ENCODE results near the gene PIP4K2A.
"Not testable (repeated sequence)": the region's sequence is repeated elsewhere in the genome, so short reads cannot be mapped to it uniquely, and the experiment has no call there.

Gene PIP4K2A

GRCh38 chr10:22539579-22540298, 174.6 kb downstream of the PIP4K2A start:
- Histone ChIP-seq H3K36me3 (ENCODE audit: insufficient read depth, low read length) (peaks cover 21% of the 10 kb centered on the region), H3K4me1 (ENCODE audit: insufficient read depth, low read length) (no peaks in the 10 kb centered on the region), H3K9me3 (ENCODE audit: low read length) (no peaks in the 10 kb centered on the region), H3K27ac (ENCODE audit: low read depth, low read length) (no peak overlapping the region), H3K27me3 (ENCODE audit: control insufficient read depth in 1 of 2, insufficient read depth in 2 of 2, low read length in 2 of 2) (no peaks in the 10 kb centered on the region), H3K4me3 (ENCODE audit: low read depth in 1 of 2, low read length in 2 of 2) (no peak overlapping the region), H3K9ac (ENCODE audit: low read length) (no peak overlapping the region)

- peaks cover 21% of the 10 kb centered on the region for H3K36me3 ChIP-seq (ENCODE audit: insufficient read depth, low read length)
- no peaks in the 10 kb centered on the region for H3K9me3 ChIP-seq (ENCODE audit: low read length)
- no peak overlapping the region for H3K4me3 ChIP-seq (ENCODE audit: low read depth in 1 of 2, low read length in 2 of 2)
- H3K4me1 ChIP-seq (ENCODE audit: insufficient read depth, low read length): no peaks in the 10 kb centered on the region
- H3K27me3 ChIP-seq (ENCODE audit: control insufficient read depth in 1 of 2, insufficient read depth in 2 of 2, low read length in 2 of 2): no peaks in the 10 kb centered on the region
- no peak overlapping the region for H3K27ac ChIP-seq (ENCODE audit: low read depth, low read length)
- no peak overlapping the region for H3K9ac ChIP-seq (ENCODE audit: low read length)
Observed at GRCh38 chr10:22537810-22538209, 176.6 kb downstream of the PIP4K2A start.

- Histone ChIP-seq H3K9me3 (ENCODE audit: low read length) (no peaks in the 10 kb centered on the region), H3K4me3 (ENCODE audit: low read depth in 1 of 2, low read length in 2 of 2) (no peak overlapping the region), H3K27me3 (ENCODE audit: control insufficient read depth in 1 of 2, insufficient read depth in 2 of 2, low read length in 2 of 2) (no peaks in the 10 kb centered on the region), H3K4me1 (ENCODE audit: insufficient read depth, low read length) (no peaks in the 10 kb centered on the region), H3K9ac (ENCODE audit: low read length) (no peak overlapping the region), H3K27ac (ENCODE audit: low read depth, low read length) (no peak overlapping the region), H3K36me3 (ENCODE audit: insufficient read depth, low read length) (peaks cover 11% of the 10 kb centered on the region)
Observed at GRCh38 chr10:22536620-22537019, 177.8 kb downstream of the PIP4K2A start.

GRCh38 chr10:22534849-22535604, 179.4 kb downstream of the PIP4K2A start:
- Histone ChIP-seq H3K4me3 (ENCODE audit: low read depth in 1 of 2, low read length in 2 of 2) (no peak overlapping the region), H3K4me1 (ENCODE audit: insufficient read depth, low read length) (no peaks in the 10 kb centered on the region), H3K9ac (ENCODE audit: low read length) (no peak overlapping the region), H3K9me3 (ENCODE audit: low read length) (no peaks in the 10 kb centered on the region), H3K36me3 (ENCODE audit: insufficient read depth, low read length) (peaks cover 11% of the 10 kb centered on the region), H3K27ac (ENCODE audit: low read depth, low read length) (no peak overlapping the region), H3K27me3 (ENCODE audit: control insufficient read depth in 1 of 2, insufficient read depth in 2 of 2, low read length in 2 of 2) (no peaks in the 10 kb centered on the region)

- Histone ChIP-seq H3K4me3 (ENCODE audit: low read depth in 1 of 2, low read length in 2 of 2) (no peak overlapping the region), H3K4me1 (ENCODE audit: insufficient read depth, low read length) (no peaks in the 10 kb centered on the region), H3K36me3 (ENCODE audit: insufficient read depth, low read length) (no peaks in the 10 kb centered on the region), H3K27me3 (ENCODE audit: control insufficient read depth in 1 of 2, insufficient read depth in 2 of 2, low read length in 2 of 2) (no peaks in the 10 kb centered on the region), H3K27ac (ENCODE audit: low read depth, low read length) (no peak overlapping the region), H3K9ac (ENCODE audit: low read length) (no peak overlapping the region), H3K9me3 (ENCODE audit: low read length) (no peaks in the 10 kb centered on the region)
Observed at GRCh38 chr10:22531441-22531840, 182.9 kb downstream of the PIP4K2A start.

- H3K4me3 ChIP-seq (ENCODE audit: low read depth in 1 of 2, low read length in 2 of 2): no peak overlapping the region
- no peak overlapping the region for H3K9ac ChIP-seq (ENCODE audit: low read length)
- no peak overlapping the region for H3K27ac ChIP-seq (ENCODE audit: low read depth, low read length)
- H3K9me3 ChIP-seq (ENCODE audit: low read length): no peaks in the 10 kb centered on the region
- H3K4me1 ChIP-seq (ENCODE audit: insufficient read depth, low read length): no peaks in the 10 kb centered on the region
- no peaks in the 10 kb centered on the region for H3K36me3 ChIP-seq (ENCODE audit: insufficient read depth, low read length)
- no peaks in the 10 kb centered on the region for H3K27me3 ChIP-seq (ENCODE audit: control insufficient read depth in 1 of 2, insufficient read depth in 2 of 2, low read length in 2 of 2)
Observed at GRCh38 chr10:22531008-22531407, 183.4 kb downstream of the PIP4K2A start.

- peaks cover 7% of the 10 kb centered on the region for H3K9me3 ChIP-seq (ENCODE audit: low read length)
- H3K4me3 ChIP-seq (ENCODE audit: low read depth in 1 of 2, low read length in 2 of 2): no peak overlapping the region
- H3K9ac ChIP-seq (ENCODE audit: low read length): no peak overlapping the region
- no peaks in the 10 kb centered on the region for H3K36me3 ChIP-seq (ENCODE audit: insufficient read depth, low read length)
- no peaks in the 10 kb centered on the region for H3K4me1 ChIP-seq (ENCODE audit: insufficient read depth, low read length)
- H3K27ac ChIP-seq (ENCODE audit: low read depth, low read length): no peak overlapping the region
- no peaks in the 10 kb centered on the region for H3K27me3 ChIP-seq (ENCODE audit: control insufficient read depth in 1 of 2, insufficient read depth in 2 of 2, low read length in 2 of 2)
Observed at GRCh38 chr10:22527520-22527919, 186.9 kb downstream of the PIP4K2A start.

GRCh38 chr10:22524333-22524732, 190.0 kb downstream of the PIP4K2A start:
- not testable (repeated sequence) for H3K4me3 ChIP-seq (ENCODE audit: low read depth in 1 of 2, low read length in 2 of 2); H3K36me3 ChIP-seq (ENCODE audit: insufficient read depth, low read length); H3K27me3 ChIP-seq (ENCODE audit: control insufficient read depth in 1 of 2, insufficient read depth in 2 of 2, low read length in 2 of 2); H3K27ac ChIP-seq (ENCODE audit: low read depth, low read length); H3K4me1 ChIP-seq (ENCODE audit: insufficient read depth, low read length); H3K9me3 ChIP-seq (ENCODE audit: low read length); H3K9ac ChIP-seq (ENCODE audit: low read length)

- not testable (repeated sequence) for H3K4me1 ChIP-seq (ENCODE audit: insufficient read depth, low read length); H3K4me3 ChIP-seq (ENCODE audit: low read depth in 1 of 2, low read length in 2 of 2); H3K36me3 ChIP-seq (ENCODE audit: insufficient read depth, low read length); H3K27me3 ChIP-seq (ENCODE audit: control insufficient read depth in 1 of 2, insufficient read depth in 2 of 2, low read length in 2 of 2); H3K9me3 ChIP-seq (ENCODE audit: low read length); H3K9ac ChIP-seq (ENCODE audit: low read length); H3K27ac ChIP-seq (ENCODE audit: low read depth, low read length)
Observed at GRCh38 chr10:22520645-22521044, 193.7 kb downstream of the PIP4K2A start.

GRCh38 chr10:22518167-22518724, 196.1 kb downstream of the PIP4K2A start:
- Histone ChIP-seq H3K4me1 (ENCODE audit: insufficient read depth, low read length) (no peaks in the 10 kb centered on the region), H3K9me3 (ENCODE audit: low read length) (peaks cover 5% of the 10 kb centered on the region), H3K27me3 (ENCODE audit: control insufficient read depth in 1 of 2, insufficient read depth in 2 of 2, low read length in 2 of 2) (no peaks in the 10 kb centered on the region), H3K36me3 (ENCODE audit: insufficient read depth, low read length) (no peaks in the 10 kb centered on the region), H3K27ac (ENCODE audit: low read depth, low read length) (no peak overlapping the region), H3K4me3 (ENCODE audit: low read depth in 1 of 2, low read length in 2 of 2) (no peak overlapping the region), H3K9ac (ENCODE audit: low read length) (no peak overlapping the region)

- H3K9me3 ChIP-seq (ENCODE audit: low read length): no peaks in the 10 kb centered on the region
- no peaks in the 10 kb centered on the region for H3K4me1 ChIP-seq (ENCODE audit: insufficient read depth, low read length)
- no peak overlapping the region for H3K9ac ChIP-seq (ENCODE audit: low read length)
- H3K4me3 ChIP-seq (ENCODE audit: low read depth in 1 of 2, low read length in 2 of 2): no peak overlapping the region
- H3K27ac ChIP-seq (ENCODE audit: low read depth, low read length): no peak overlapping the region
- no peaks in the 10 kb centered on the region for H3K27me3 ChIP-seq (ENCODE audit: control insufficient read depth in 1 of 2, insufficient read depth in 2 of 2, low read length in 2 of 2)
- H3K36me3 ChIP-seq (ENCODE audit: insufficient read depth, low read length): no peaks in the 10 kb centered on the region
Observed at GRCh38 chr10:22515009-22515408, 199.4 kb downstream of the PIP4K2A start.

- H3K9me3 ChIP-seq (ENCODE audit: low read length); H3K4me3 ChIP-seq (ENCODE audit: low read depth in 1 of 2, low read length in 2 of 2); H3K9ac ChIP-seq (ENCODE audit: low read length); H3K27ac ChIP-seq (ENCODE audit: low read depth, low read length); H3K27me3 ChIP-seq (ENCODE audit: control insufficient read depth in 1 of 2, insufficient read depth in 2 of 2, low read length in 2 of 2); H3K4me1 ChIP-seq (ENCODE audit: insufficient read depth, low read length); H3K36me3 ChIP-seq (ENCODE audit: insufficient read depth, low read length): not testable (repeated sequence)
Observed at GRCh38 chr10:22514414-22514758, 200.0 kb downstream of the PIP4K2A start.
